A673 (cell line): Measurements from ENCODE around the gene DOCK10.

Experiments
- EZH2 ChIP-seq: fragments of 200-600 bp; sonication (generic); IDR thresholded peaks from 2 replicates; pipeline ENCODE4 v1.6.1; 2017; ENCODE audit warnings: borderline replicate concordance, low read depth, mild to moderate bottlenecking, mixed read lengths, antibody characterized with exemption, low read length; ENCODE audit not compliant: poor library complexity, severe bottlenecking
- TF ChIP-seq, protein P1 (sequence below): fragments of 300-800, 200-600 bp; sonication (generic); conservative IDR thresholded peaks from 2 replicates; pipeline ENCODE4 v1.5.1; 2017; ENCODE audit warnings: low read depth, mild to moderate bottlenecking, antibody characterized with exemption, low read length, moderate library complexity, mixed read lengths

DNA sequence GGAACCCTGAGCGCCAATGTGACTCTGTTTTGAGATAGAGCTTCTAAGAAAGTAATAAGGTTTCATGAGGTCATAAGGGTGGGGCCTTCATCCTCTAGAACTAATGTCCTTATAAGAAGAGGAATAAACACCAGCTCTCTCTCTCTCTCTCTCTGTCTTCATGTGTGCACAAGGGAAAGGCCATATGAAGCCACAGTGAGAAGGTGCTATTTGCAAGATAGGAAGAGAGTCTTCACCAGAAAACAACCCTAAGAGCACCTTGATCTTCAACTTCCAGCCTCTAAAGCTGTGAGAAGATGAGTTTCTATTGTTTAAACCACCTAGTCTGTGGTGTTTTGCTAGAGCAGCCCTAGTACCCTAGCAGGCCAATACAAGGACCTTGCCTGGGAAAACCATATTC lies 55.8 kb downstream of the DOCK10 start:
- TF ChIP-seq, protein P1, sequence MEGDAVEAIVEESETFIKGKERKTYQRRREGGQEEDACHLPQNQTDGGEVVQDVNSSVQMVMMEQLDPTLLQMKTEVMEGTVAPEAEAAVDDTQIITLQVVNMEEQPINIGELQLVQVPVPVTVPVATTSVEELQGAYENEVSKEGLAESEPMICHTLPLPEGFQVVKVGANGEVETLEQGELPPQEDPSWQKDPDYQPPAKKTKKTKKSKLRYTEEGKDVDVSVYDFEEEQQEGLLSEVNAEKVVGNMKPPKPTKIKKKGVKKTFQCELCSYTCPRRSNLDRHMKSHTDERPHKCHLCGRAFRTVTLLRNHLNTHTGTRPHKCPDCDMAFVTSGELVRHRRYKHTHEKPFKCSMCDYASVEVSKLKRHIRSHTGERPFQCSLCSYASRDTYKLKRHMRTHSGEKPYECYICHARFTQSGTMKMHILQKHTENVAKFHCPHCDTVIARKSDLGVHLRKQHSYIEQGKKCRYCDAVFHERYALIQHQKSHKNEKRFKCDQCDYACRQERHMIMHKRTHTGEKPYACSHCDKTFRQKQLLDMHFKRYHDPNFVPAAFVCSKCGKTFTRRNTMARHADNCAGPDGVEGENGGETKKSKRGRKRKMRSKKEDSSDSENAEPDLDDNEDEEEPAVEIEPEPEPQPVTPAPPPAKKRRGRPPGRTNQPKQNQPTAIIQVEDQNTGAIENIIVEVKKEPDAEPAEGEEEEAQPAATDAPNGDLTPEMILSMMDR = no peak
- TF ChIP-seq EZH2 = no peak
